ENCODE results near the gene SUSD1. TPM values are rescaled to one million over a fixed set of nuclear protein-coding genes. Genes with fewer than 3 reads are reported as not detected.
A peak's percentile ranks its signal among the peaks of the same experiment; 100 is the strongest.

SUSD1 gene
- total RNA-seq, 1 experiment from 2014 or later, result 15.0 TPM

- peak; percentile 65 for DNase-seq (ENCODE audit: low spot score)
Observed at GRCh38 chr9:112069318-112070169, 105.6 kb downstream of the SUSD1 start.

GRCh38 chr9:112065806-112066606, 109.1 kb downstream of the SUSD1 start:
- peak; percentile 93 for DNase-seq (ENCODE audit: low spot score)

DNA sequence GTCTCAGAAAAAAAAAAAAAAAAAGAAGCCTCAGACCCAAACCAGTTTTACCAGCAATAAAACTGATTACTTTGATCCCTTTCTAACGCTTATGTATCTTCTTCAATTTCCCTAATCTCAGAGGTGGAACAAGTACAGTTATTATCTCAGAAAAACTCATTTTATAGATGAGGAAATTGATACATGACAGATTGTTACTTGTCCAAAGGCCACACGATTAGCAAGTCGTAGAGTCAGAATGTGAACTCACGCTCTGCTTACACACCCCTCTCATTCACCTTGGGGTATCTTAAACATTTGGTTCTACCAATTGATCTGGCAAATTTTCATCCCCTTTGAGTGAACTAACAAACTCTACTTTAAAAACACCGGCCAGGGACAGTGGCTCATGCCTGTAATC, 110.2 kb downstream of the SUSD1 start:
- DNase-seq (ENCODE audit: low spot score), result peak; percentile 30

DNA sequence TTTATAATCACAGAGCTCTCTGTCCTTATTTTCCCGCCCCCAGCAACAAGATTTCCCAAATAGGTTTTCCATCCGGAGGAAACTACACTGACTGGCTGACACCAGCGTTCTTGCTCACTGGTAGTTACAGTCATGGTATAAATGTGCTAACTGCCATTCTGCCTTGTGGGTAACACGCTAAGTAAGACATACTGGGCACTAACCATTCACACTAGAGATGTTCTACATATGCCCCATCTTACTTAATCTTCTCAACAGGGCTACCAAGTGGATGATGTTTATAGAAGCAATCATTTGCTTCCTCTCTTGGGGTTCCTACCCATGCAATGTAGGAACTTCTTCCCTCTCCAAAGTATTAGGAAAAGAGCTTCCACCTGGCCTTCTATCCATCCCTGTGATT, 111.5 kb downstream of the SUSD1 start:
- no peak for DNase-seq (ENCODE audit: low spot score)

GRCh38 chr9:112063151-112063550, 111.9 kb downstream of the SUSD1 start:
- DNase-seq (ENCODE audit: low spot score), result no peak

DNA sequence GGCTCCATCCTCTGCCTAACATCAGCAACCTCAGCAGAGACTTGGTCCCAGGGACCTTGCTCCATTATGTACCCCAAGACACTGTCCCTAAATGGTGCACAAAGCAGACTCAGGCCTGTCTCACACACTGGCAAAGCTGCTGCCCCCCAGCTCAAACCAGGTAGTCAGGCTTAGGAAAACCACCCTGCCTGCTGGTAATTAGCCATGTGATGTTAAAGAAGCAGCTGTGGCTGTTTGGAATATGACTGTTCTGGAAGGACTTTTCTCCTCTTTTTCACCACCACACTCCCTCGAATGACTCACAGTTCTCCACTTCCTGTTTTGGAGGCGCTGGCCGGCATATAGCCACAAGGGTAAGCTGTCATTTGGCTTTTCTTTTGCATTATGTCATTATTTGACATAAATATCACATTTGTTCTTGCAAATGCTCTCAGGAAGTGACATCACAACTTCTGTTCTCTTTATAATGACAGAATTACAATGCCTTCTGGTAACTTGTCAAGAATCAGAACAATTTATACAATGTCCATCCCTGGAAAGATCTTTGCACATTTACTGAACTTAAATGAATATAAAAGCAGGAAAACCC, 113.9 kb downstream of the SUSD1 start:
- DNase-seq (ENCODE audit: low spot score), result peak; percentile 72

DNA sequence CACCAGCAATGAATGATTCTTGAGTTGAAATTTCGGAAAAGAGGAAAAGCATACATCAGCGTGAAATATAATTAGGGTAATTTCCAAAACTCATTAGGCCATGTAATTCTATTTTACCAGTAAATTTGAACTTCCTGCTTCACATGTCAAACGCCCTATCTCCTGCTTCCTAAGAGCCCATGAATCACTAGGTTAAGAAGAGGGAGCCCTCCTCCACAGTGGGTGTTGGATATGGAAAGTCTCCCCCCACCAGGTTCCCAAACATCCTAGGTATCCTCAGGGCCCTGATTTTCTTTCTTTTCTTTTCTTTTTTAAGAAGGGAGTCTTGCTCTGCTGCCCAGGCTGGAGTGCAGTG, 115.2 kb downstream of the SUSD1 start:
- DNase-seq (ENCODE audit: low spot score), result no peak

DNA sequence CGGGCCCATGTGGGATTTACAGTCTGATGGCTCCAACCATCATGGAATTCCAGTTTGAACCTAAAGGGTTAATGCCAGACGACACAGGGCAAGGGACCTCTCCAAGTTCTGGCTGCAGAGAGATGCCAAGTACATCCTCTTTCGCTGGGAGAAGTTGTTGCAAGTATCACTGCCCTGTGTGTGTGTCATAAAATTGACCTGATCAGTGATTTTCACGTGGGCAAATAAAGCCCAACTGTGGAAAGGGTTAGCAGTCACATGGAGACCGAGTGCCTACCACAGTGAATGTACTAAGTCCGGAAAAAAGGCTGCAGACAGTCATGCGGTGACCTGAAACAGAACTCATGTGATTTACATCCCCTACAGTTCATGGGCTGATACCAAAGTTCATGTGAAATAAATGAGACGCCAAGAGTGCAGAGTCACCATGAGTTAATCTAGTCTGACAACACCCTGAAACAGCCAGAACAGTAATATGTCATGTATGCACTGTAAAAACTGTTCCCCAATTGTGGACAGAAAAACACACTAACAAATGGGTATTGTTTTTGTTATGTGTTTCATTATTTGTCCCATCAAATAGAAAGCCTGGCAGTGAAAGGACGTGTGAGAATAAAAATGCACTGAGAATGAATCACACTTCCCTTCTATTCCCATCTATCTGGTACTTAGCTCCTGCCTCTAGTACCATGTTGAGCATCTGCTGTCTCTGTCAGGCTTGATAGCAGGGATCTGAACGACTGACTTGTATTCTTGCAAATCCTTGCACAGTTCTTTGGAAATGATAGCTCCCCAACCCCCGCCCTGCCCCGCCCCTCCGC, 115.7 kb downstream of the SUSD1 start:
- DNase-seq (ENCODE audit: low spot score), result no peak

- DNase-seq (ENCODE audit: low spot score), result no peak
Observed at GRCh38 chr9:112056996-112057395, 118.1 kb downstream of the SUSD1 start.

- no peak for DNase-seq (ENCODE audit: low spot score)
Observed at GRCh38 chr9:112054916-112055315, 120.2 kb downstream of the SUSD1 start.

- DNase-seq (ENCODE audit: low spot score), result no peak
Observed at GRCh38 chr9:112051812-112052211, 123.3 kb downstream of the SUSD1 start.

DNA sequence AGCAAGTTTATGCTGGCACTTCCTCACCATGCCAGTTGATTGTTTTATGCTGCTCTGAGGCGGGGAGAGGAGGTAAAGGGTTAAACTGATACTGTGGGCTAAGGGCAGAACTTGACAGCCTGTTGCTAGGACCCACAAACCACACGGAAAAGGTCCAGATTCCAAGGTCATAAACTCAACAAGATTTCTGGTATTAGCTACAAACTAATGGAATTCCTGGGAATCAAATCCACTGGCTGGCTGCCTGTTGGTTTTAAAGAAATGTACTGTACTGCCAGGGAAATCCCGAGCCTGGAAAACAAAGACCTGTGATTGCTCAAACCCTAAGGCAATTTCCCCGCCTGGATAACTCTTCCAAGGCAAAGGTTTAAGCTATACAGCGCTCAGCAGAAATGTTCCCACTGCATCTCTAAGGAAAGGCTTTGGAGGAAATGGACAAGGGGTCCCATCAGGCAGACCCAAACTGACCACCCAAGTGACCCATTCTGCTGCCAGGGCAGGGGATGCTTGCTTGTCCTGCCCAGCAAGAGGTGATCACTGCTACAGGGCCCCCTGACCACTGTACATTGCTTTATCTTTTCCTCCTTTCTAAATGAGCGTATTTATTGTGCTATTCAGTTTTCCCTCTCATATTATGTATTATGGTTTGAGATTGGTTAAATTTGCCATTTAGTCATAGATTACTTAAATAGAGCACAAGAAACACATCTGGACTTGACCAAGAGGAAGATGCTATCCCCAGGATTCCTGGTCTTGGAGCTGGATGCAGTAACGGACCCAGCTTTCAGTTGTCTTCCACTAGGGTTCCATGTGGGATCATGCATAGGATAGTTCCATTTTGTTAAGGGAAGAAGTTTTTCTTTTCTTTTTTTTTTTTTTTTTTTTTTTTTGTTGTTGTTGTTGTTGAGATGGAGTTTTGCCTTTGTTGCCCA, 124.3 kb downstream of the SUSD1 start:
- no peak for DNase-seq (ENCODE audit: low spot score)

GRCh38 chr9:112049811-112050516, 125.1 kb downstream of the SUSD1 start:
- DNase-seq (ENCODE audit: low spot score), result no peak

GRCh38 chr9:112048924-112049691, 126.0 kb downstream of the SUSD1 start:
- DNase-seq (ENCODE audit: low spot score), result no peak

- DNase-seq (ENCODE audit: low spot score), result no peak
Observed at GRCh38 chr9:112047538-112048066, 127.5 kb downstream of the SUSD1 start.

GRCh38 chr9:112046181-112046580, 128.9 kb downstream of the SUSD1 start:
- no peak for DNase-seq (ENCODE audit: low spot score)

DNA sequence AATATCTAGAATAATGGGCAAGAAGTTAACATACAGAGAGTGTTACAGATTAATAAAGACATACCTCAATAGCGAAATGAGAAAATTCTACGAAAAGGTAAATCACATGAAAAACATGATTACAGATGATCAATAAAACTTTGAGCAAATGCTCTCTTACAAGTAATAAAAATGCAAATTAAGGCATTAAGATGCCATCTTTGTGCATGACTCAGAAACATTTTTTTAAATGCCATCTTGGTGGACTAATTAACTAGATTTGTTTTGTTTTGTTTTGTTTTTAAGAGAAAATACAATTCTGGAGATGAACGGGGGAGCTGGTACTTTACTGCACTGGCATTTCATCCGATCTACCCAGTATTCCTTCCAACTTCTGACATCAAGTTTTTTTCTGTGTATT, 130.2 kb downstream of the SUSD1 start:
- DNase-seq (ENCODE audit: low spot score), result no peak

GRCh38 chr9:112044186-112044585, 130.9 kb downstream of the SUSD1 start:
- no peak for DNase-seq (ENCODE audit: low spot score)

DNA sequence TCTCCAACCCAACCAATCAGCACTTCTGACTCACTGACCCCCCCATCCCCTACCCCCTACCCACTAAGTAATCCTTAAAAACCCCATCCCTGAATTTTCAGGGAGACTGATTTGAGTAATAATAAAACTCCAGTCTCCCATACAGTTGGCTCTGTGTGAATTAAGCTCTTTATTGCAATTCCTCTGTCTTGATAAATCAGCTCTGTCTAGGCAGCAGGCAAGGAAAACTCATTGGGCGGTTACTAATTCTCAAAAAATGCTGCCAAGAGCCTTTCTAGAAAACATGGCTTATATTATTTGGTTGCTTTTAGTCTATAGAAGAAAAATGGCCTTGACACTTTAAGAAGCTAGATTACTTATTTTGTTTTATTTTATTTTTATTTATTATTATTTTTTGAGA, 131.7 kb downstream of the SUSD1 start:
- no peak for DNase-seq (ENCODE audit: low spot score)

All from HT-29 (cell line).